Retinal pigment epithelial cell (primary cell): ENCODE data around the gene LCN6.

Experiments used
- DNase-seq: peaks from one replicate; pipeline ENCODE4 v3.0.0-alpha.2; 2010; ENCODE audit warnings: low read depth
- H3K4me3 ChIP-seq: 2 replicates; pipeline ENCODE4 v1.5.1; 2011; ENCODE audit warnings: mild to moderate bottlenecking, low read length, control low read depth, moderate library complexity
- TF ChIP-seq, protein P1 (sequence below): conservative IDR thresholded peaks from 2 replicates; pipeline ENCODE4 v1.5.1; 2011; ENCODE audit warnings: low read depth, low read length, control low read depth, inconsistent platforms

LCN6 gene

DNA sequence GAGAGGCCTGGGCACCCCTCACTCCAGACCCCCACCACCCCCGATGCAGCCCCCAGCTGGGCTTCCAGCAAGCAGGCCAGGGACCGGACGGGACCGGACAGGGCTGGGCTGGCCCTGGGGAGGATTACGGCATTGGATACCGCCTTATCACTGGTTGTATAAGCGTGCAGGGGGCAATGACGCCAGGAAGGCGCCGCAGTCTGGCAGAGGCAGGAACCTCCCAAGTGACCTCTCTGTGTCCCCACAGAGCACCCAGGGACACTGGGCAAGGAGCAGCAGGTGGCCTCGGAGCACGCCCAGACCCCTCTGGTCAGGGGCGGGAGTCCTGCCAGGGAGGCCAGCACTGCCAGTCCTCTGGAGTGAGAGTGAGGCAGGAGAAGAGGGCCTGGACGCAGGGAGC lies 16.7 kb upstream of the LCN6 start:
- H3K4me3 ChIP-seq, result no peak overlapping the region
- TF ChIP-seq, protein P1, sequence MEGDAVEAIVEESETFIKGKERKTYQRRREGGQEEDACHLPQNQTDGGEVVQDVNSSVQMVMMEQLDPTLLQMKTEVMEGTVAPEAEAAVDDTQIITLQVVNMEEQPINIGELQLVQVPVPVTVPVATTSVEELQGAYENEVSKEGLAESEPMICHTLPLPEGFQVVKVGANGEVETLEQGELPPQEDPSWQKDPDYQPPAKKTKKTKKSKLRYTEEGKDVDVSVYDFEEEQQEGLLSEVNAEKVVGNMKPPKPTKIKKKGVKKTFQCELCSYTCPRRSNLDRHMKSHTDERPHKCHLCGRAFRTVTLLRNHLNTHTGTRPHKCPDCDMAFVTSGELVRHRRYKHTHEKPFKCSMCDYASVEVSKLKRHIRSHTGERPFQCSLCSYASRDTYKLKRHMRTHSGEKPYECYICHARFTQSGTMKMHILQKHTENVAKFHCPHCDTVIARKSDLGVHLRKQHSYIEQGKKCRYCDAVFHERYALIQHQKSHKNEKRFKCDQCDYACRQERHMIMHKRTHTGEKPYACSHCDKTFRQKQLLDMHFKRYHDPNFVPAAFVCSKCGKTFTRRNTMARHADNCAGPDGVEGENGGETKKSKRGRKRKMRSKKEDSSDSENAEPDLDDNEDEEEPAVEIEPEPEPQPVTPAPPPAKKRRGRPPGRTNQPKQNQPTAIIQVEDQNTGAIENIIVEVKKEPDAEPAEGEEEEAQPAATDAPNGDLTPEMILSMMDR, result no peak
- DNase-seq, result no peak

DNA sequence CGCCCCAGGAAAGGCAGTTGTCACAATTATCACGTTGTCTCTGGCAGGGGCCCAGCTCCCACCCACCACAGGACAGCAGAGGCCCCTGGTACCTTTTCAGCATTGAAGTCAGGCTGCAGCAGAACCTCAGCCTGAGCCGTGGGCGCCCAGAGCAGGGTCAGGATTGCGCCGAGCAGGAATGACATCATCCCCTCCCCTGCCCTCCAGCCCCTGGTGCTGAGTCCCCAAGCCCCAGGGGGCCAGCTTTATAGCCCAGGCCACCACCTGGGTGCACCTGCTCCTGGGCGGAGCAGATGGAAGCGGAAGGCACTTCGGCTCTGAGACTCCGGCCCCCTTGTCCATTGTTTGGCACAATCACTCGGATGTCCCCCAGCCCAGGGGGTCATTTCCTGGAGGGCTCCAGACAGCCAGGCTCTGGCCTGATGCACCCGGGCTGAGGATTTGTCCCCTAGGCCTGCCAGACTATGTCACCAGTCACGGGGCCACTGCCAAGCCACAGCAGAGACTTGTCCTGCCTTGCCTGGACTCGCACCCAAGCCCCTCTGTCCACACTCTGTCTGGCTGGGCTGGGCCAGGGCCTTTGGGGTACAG lies 16.1 kb upstream of the LCN6 start, which contains the start of gene LCN15:
Gene LCN15, minus strand, starts transcription at position 218 of the 591 bp plus-strand sequence. Its CDS starts 30 bp downstream, at position 188.
- DNase-seq, result no peak
- H3K4me3 ChIP-seq, result no peak within 1 kb of the TSS
- TF ChIP-seq, protein P1, result no peak

DNA sequence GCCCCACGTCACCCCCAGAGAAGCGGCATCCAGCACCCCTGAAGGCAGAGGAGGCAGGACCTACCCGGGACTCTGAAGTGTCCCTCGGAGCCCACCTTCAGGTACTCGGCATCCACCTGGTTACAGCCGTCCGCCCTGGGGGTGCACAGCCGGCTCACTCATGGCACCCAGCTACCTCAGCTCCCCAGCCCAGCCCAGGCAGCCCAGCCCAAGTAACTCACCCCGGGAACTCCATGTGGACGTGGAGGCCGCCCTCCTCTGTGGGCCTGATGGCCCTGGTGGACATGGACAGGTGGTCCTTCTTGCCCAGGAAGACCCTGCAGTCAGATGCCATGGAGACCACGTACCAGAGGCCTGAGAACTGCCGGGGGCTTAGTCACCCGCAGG lies 15.3 kb upstream of the LCN6 start:
- H3K4me3 ChIP-seq, result no peak overlapping the region
- DNase-seq, result no peak
- TF ChIP-seq, protein P1, result no peak

DNA sequence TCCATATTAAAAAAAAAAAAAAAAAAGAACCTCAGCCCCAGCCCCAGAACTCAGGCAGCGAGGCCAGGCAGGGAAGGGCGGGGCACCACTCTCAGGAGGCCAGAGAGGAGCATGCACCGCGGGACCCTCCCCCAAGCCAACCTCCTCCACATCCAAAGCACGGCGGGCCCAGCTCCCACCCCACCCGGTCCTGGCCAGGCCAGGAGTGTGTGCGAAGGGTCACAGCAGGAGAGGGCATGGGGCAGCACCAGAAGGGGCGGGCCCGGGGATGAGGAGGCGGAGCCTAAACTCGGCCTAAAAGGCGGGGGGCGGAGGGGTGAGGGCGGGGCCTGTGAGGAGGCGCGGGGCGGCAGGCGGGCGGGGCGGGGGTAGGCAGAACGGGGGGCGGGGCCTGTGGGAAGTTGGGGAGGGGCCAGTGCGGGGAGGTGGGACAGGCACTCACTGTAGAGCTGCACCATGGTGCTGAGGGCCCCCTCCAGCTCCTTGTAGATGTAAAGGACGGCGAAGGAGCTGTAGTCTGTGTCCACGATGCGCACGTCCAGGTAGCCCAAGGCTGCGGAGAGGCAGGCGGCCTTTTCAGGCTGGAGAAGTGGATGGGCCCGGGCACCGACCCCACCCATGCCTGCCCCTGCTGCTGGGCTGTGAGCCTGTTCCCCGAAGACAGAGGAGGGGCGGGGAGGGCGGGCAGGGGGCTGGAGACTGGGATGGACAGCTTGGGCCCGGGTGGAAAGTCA lies 14.8 kb upstream of the LCN6 start:
- no peak for DNase-seq
- no peak overlapping the region for H3K4me3 ChIP-seq
- TF ChIP-seq, protein P1, result no peak

DNA sequence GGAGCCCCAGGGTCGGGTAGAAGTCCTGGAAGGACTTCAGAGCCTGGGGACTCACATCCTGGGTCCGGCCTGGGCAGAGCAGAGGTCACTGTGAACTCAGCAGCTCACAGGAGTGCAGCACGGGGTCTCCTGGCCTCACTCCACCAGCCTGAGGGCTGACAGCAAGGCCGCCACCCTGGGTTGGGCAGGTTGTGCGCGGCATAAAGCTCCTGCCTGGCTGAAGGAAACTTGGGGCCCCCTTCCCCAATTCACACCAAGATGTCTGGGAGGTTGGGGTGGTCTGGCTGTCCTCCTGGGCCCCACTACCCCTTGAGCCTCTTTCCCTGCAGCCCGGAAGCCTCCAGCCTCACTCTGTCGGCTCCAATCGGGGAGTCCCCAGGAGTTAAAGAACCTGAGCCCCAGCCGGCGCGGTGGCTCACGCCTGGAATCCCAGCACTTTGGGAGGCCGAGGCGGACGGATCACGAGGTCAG lies 13.9 kb upstream of the LCN6 start:
- TF ChIP-seq, protein P1, result no peak
- H3K4me3 ChIP-seq, result no peak overlapping the region
- DNase-seq, result no peak

DNA sequence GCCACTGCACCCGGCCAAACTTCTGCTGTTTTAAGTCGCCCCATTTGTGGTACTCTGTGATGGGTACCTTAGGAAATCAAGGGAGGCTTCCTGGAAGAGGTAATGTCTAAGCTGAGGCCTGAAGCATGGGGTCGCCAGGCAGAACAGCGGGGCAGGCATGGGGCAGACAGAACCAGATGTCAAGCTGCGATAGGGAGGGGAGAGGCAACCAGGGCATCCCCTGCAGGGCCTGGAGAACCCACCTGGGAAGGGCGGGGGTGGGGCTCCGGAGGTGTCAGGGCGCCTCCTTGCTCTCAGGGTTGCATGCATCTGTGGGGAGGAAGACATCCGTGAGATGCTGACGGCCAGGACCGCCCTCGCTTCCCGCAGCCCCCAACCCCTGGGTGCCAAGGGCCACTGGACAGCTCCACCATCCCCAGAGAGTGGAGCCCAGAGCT lies 13.2 kb upstream of the LCN6 start:
- no peak for DNase-seq
- TF ChIP-seq, protein P1, result no peak
- H3K4me3 ChIP-seq, result no peak overlapping the region
